Stimulated activated CD4-positive, alpha-beta T cell treated with anti-CD3 and anti-CD28 coated beads, Interleukin-4, amount 100 ng/mL, for 24 hours (primary cell): Measurements from ENCODE around the gene PDCD11.

Experiments
- DNase-seq: peaks from one replicate; pipeline ENCODE4 v3.0.0-alpha.2; 2020

Gene PDCD11

GRCh38 chr10:103451831-103452505 lies 55.5 kb downstream of the PDCD11 start, which contains the start of gene CALHM2:
Gene CALHM2 (minus strand): TSS chr10:103452370. CDS start chr10:103449941, 2,429 bp downstream.
- DNase-seq = peak; percentile 67

- no peak for DNase-seq
These were observed 56.2 kb downstream of the PDCD11 start for GRCh38 chr10:103452506-103453230.

- no peak for DNase-seq
These were observed 57.6 kb downstream of the PDCD11 start for GRCh38 chr10:103454026-103454425.

- DNase-seq = no peak
These were observed 58.8 kb downstream of the PDCD11 start for GRCh38 chr10:103455235-103455634.

- DNase-seq = no peak
These were observed 59.7 kb downstream of the PDCD11 start for GRCh38 chr10:103456074-103456660.

GRCh38 chr10:103457176-103457712 lies 60.8 kb downstream of the PDCD11 start:
- DNase-seq = no peak

- DNase-seq = no peak
These were observed 61.6 kb downstream of the PDCD11 start for GRCh38 chr10:103457896-103458583.

- no peak for DNase-seq
These were observed 62.3 kb downstream of the PDCD11 start, which contains the start of gene CALHM1 for GRCh38 chr10:103458720-103459119. Gene CALHM1 (minus strand): TSS chr10:103458900. CDS start chr10:103458751, 149 bp downstream.

- no peak for DNase-seq
These were observed 63.2 kb downstream of the PDCD11 start for GRCh38 chr10:103459615-103460014.

- no peak for DNase-seq
These were observed 67.1 kb downstream of the PDCD11 start for GRCh38 chr10:103463499-103463898.

GRCh38 chr10:103465411-103466179 lies 69.2 kb downstream of the PDCD11 start:
- no peak for DNase-seq

GRCh38 chr10:103466734-103467133 lies 70.3 kb downstream of the PDCD11 start:
- no peak for DNase-seq

- no peak for DNase-seq
These were observed 71.0 kb downstream of the PDCD11 start for GRCh38 chr10:103467406-103467805.

- no peak for DNase-seq
These were observed 72.8 kb downstream of the PDCD11 start for GRCh38 chr10:103469201-103469600.

GRCh38 chr10:103470761-103471653 lies 74.6 kb downstream of the PDCD11 start:
- DNase-seq = peak; percentile 57

- DNase-seq = no peak
These were observed 75.6 kb downstream of the PDCD11 start for GRCh38 chr10:103472005-103472404.

- DNase-seq = no peak
These were observed 76.8 kb downstream of the PDCD11 start for GRCh38 chr10:103473261-103473671.

- no peak for DNase-seq
These were observed 77.7 kb downstream of the PDCD11 start for GRCh38 chr10:103474077-103474476.

GRCh38 chr10:103475437-103475836 lies 79.0 kb downstream of the PDCD11 start:
- no peak for DNase-seq

GRCh38 chr10:103476046-103476768 lies 79.8 kb downstream of the PDCD11 start:
- no peak for DNase-seq
